H1 (cell line): ENCODE results near the gene BTD.

Experiments
- CHD7 ChIP-seq: fragments of 300-600 bp; sonication (generic); IDR thresholded peaks from 2 replicates; pipeline ENCODE4 v1.7.1; 2012; ENCODE audit warnings: low read length, moderate library complexity, mild to moderate bottlenecking, inconsistent platforms; ENCODE audit not compliant: insufficient replicate concordance
- FOSL1 ChIP-seq: IDR thresholded peaks from 2 replicates; pipeline ENCODE4 v1.6.1; 2011; ENCODE audit warnings: mild to moderate bottlenecking, low read depth, low read length, moderate library complexity; ENCODE audit not compliant: insufficient read depth

- no peak for TF ChIP-seq FOSL1
- no peak for TF ChIP-seq CHD7
These were observed 80.1 kb downstream of the BTD start for GRCh38 chr3:15681668-15682067.
